HG02678 (cell line): ENCODE data around the gene AQR.

Source experiments
- ATAC-seq: cut with Tn5 transposase; IDR thresholded peaks from one replicate; pipeline ENCODE4 v1.9.1; 2021; ENCODE audit warnings: mild to moderate bottlenecking, moderate library complexity; ENCODE audit not compliant: unreplicated experiment

Gene AQR

GRCh38 chr15:34969340-34970097 is at the start of gene AQR:
TSS of gene AQR (minus strand) at chr15:34969742. CDS start at chr15:34969613, 129 bp downstream.
- ATAC-seq: peak; percentile 98

GRCh38 chr15:35014241-35014640 is 44.7 kb upstream of the AQR start:
- no peak for ATAC-seq

GRCh38 chr15:35013370-35013769 is 43.8 kb upstream of the AQR start:
- no peak for ATAC-seq

GRCh38 chr15:35007397-35007796 is 37.9 kb upstream of the AQR start:
- ATAC-seq: no peak

- ATAC-seq: no peak
These were observed 36.4 kb upstream of the AQR start for GRCh38 chr15:35005933-35006332.

- ATAC-seq: no peak
These were observed 34.4 kb upstream of the AQR start for GRCh38 chr15:35003928-35004327.

- no peak for ATAC-seq
These were observed 31.0 kb upstream of the AQR start for GRCh38 chr15:35000511-35000910.

- ATAC-seq: no peak
These were observed 30.4 kb upstream of the AQR start for GRCh38 chr15:34999906-35000305.

GRCh38 chr15:34994925-34995324 is 25.4 kb upstream of the AQR start:
- no peak for ATAC-seq

- ATAC-seq: peak; percentile 93
These were observed 24.3 kb upstream of the AQR start for GRCh38 chr15:34993877-34994276.

GRCh38 chr15:34993412-34993811 is 23.9 kb upstream of the AQR start:
- ATAC-seq: peak; percentile 29

GRCh38 chr15:34988027-34988902 is 18.7 kb upstream of the AQR start, which contains the start of gene ZNF770:
TSS of gene ZNF770 (minus strand) at chr15:34988287. CDS start at chr15:34983434, 4,853 bp downstream.
- ATAC-seq: peak; percentile 82

GRCh38 chr15:34987609-34988026 is 18.1 kb upstream of the AQR start:
- no peak for ATAC-seq

- no peak for ATAC-seq
These were observed 17.4 kb upstream of the AQR start for GRCh38 chr15:34986771-34987480.

- no peak for ATAC-seq
These were observed 16.8 kb upstream of the AQR start for GRCh38 chr15:34986326-34986725.

- no peak for ATAC-seq
These were observed 15.5 kb upstream of the AQR start for GRCh38 chr15:34984889-34985630.

- no peak for ATAC-seq
These were observed 7.2 kb upstream of the AQR start for GRCh38 chr15:34976743-34977142.

- no peak for ATAC-seq
These were observed 6.5 kb upstream of the AQR start for GRCh38 chr15:34976073-34976472.

GRCh38 chr15:34973512-34973911 is 4.0 kb upstream of the AQR start:
- ATAC-seq: no peak

GRCh38 chr15:34970098-34970643 is 629 bp upstream of the AQR start:
- peak; percentile 1 for ATAC-seq
